ENCODE data around the gene OGFOD2. TPM values are rescaled to one million over a fixed set of nuclear protein-coding genes. Genes with fewer than 3 reads are reported as not detected.

The OGFOD2 gene
- total RNA-seq, 2 experiments from 2014 or later: 13.1 to 25.0 TPM

DNA sequence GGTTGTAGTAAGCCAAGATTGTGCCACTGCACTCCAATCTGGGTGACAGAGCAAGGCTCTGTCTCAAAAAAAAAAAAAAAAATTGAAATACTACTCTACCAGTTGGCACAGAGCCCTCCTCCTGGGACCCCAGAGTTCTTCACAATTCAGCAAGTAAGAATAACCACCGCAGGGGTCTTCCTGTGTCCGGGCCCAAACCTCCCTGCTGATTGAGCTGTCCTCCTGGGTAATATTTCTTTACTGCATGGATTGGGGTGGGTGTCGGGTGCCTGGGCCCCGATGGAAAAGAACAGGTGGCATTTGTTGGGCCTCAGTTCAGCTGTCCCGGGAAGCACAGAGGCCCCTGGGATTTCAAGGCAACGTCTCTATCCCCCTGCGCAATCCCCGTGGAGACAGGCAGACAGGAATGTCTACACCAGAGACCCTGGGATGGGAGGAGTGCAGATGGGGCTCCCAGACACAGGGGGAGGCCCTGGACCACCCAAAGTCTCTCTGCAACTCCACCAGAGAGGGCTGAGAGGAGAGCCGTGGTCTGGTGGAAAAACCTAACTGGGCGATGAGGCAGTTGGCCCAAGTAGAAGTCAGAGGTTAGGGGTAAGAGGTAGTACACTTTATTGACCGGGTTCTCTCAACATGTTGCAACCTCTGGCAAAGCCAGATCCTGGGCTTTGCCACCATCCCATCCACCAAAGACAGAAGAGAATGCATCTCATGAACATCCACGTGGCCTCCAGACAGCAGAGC is 46.5 kb upstream of the OGFOD2 start:
- Histone ChIP-seq H2AFZ (ENCODE audit: low read length) (no peak overlapping the region), H3K4me1 (ENCODE audit: insufficient read depth, low read length, poor library complexity, severe bottlenecking) (peaks cover 11% of the 10 kb centered on the region), H3K36me3 (ENCODE audit: insufficient read depth, low read length) (no peaks in the 10 kb centered on the region), H3K4me2 (ENCODE audit: low read length) (no peak overlapping the region), H4K20me1 (ENCODE audit: insufficient read depth, low read length) (no peaks in the 10 kb centered on the region), H3K4me3 (ENCODE audit: low read depth, low read length, poor library complexity, severe bottlenecking) (no peak overlapping the region), H3K27ac (ENCODE audit: low read depth, low read length, poor library complexity, severe bottlenecking) (no peak overlapping the region), H3K9me2 (ENCODE audit: insufficient read depth, low read length) (no peaks in the 10 kb centered on the region), H3K79me2 (ENCODE audit: insufficient read depth, low read depth, low read length) (no peaks in the 10 kb centered on the region), H3K9me3 (ENCODE audit: low read length) (no peaks in the 10 kb centered on the region)
- BruUV-seq (replicated peaks): no TSS peak
- CTCF ChIA-PET (ENCODE audit: unreplicated experiment): no interaction called here
- TF ChIP-seq EZH2phosphoT487 (IDR thresholded peaks at IDR 0.05; ENCODE audit: borderline replicate concordance, low read depth, low read length): no peak
- TF ChIP-seq, protein P1, sequence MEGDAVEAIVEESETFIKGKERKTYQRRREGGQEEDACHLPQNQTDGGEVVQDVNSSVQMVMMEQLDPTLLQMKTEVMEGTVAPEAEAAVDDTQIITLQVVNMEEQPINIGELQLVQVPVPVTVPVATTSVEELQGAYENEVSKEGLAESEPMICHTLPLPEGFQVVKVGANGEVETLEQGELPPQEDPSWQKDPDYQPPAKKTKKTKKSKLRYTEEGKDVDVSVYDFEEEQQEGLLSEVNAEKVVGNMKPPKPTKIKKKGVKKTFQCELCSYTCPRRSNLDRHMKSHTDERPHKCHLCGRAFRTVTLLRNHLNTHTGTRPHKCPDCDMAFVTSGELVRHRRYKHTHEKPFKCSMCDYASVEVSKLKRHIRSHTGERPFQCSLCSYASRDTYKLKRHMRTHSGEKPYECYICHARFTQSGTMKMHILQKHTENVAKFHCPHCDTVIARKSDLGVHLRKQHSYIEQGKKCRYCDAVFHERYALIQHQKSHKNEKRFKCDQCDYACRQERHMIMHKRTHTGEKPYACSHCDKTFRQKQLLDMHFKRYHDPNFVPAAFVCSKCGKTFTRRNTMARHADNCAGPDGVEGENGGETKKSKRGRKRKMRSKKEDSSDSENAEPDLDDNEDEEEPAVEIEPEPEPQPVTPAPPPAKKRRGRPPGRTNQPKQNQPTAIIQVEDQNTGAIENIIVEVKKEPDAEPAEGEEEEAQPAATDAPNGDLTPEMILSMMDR (conservative IDR thresholded peaks at IDR 0.05; ENCODE audit: low read length): no peak
- POLR2A ChIA-PET: interaction anchor here (0.7 kb wide), 1 partner anchor 9 kb away, joined by 5 read pairs; no protein-coding TSS in a partner anchor
- no peak for DNase-seq (ENCODE audit: low spot score)
- intact Hi-C loops (cut with micrococcal nuclease; ENCODE audit: unreplicated experiment): no loop called here

DNA sequence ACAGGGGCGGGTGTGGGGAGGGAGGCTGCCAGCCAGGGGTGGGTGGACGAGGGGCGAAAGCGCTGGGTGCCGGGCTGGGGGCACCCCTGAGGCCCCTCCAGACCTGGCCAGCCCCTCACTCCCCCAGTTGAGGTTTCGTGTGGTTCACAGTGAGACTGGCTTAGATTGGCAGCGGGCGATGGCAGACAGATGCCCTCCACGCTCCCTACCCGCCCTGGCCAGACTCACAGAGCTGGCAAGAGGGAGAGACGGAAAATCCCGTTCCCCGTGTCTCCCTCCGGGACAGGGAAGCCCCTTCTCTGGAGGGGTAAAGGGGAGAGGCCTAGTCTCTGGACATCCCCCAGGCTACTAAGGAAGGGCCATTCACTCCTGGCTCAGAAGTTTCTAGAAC is 45.9 kb upstream of the OGFOD2 start:
- no peaks in the 10 kb centered on the region for H4K20me1 ChIP-seq (ENCODE audit: insufficient read depth, low read length)
- DNase-seq (ENCODE audit: low spot score): no peak
- no peak overlapping the region for H2AFZ ChIP-seq (ENCODE audit: low read length)
- peaks cover 16% of the 10 kb centered on the region for H3K4me1 ChIP-seq (ENCODE audit: insufficient read depth, low read length, poor library complexity, severe bottlenecking)
- TF ChIP-seq EZH2phosphoT487 (IDR thresholded peaks at IDR 0.05; ENCODE audit: borderline replicate concordance, low read depth, low read length): no peak
- TF ChIP-seq, protein P1 (conservative IDR thresholded peaks at IDR 0.05; ENCODE audit: low read length): no peak
- H3K79me2 ChIP-seq (ENCODE audit: insufficient read depth, low read depth, low read length): no peaks in the 10 kb centered on the region
- H3K27ac ChIP-seq (ENCODE audit: low read depth, low read length, poor library complexity, severe bottlenecking): no peak overlapping the region
- H3K4me2 ChIP-seq (ENCODE audit: low read length): no peak overlapping the region
- no TSS peak for BruUV-seq (replicated peaks)
- intact Hi-C loops (cut with micrococcal nuclease; ENCODE audit: unreplicated experiment): no loop called here
- H3K9me2 ChIP-seq (ENCODE audit: insufficient read depth, low read length): no peaks in the 10 kb centered on the region
- H3K4me3 ChIP-seq (ENCODE audit: low read depth, low read length, poor library complexity, severe bottlenecking): no peak overlapping the region
- no peaks in the 10 kb centered on the region for H3K9me3 ChIP-seq (ENCODE audit: low read length)
- POLR2A ChIA-PET: interaction anchor here (0.6 kb wide), 1 partner anchor 35 kb away, joined by 4 read pairs; no protein-coding TSS in a partner anchor
- CTCF ChIA-PET (ENCODE audit: unreplicated experiment): no interaction called here
- H3K36me3 ChIP-seq (ENCODE audit: insufficient read depth, low read length): no peaks in the 10 kb centered on the region

DNA sequence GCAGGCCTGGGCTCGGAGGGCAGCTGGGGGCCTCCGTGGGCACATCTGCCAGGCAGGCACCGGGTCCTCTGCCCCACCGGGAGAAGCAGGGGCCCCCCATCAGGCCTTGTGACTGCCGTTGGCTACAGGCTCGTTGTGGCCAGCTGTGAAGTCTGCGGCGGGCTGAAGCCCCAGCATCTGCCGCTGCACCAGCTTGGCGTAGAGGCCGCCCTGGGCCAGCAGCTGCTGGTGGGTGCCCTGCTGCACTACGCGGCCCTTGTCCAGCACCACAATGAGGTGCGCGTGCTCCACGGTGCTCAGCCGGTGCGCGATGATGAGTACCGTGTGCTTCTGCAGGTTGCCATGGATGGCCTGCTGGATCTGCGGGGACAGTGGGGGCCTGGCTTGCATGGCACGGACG is 45.2 kb upstream of the OGFOD2 start:
- no peak for TF ChIP-seq EZH2phosphoT487 (IDR thresholded peaks at IDR 0.05; ENCODE audit: borderline replicate concordance, low read depth, low read length)
- TF ChIP-seq, protein P1 (conservative IDR thresholded peaks at IDR 0.05; ENCODE audit: low read length): no peak
- intact Hi-C loops (cut with micrococcal nuclease; ENCODE audit: unreplicated experiment): no loop called here
- no peak for DNase-seq (ENCODE audit: low spot score)
- ChIA-PET POLR2A (interaction anchor here (0.6 kb wide), 1 partner anchor 41 kb away, joined by 4 read pairs; no protein-coding TSS in a partner anchor), CTCF (ENCODE audit: unreplicated experiment) (no interaction called here)
- Histone ChIP-seq H3K4me3 (ENCODE audit: low read depth, low read length, poor library complexity, severe bottlenecking) (no peak overlapping the region), H4K20me1 (ENCODE audit: insufficient read depth, low read length) (no peaks in the 10 kb centered on the region), H3K9me3 (ENCODE audit: low read length) (no peaks in the 10 kb centered on the region), H3K9me2 (ENCODE audit: insufficient read depth, low read length) (no peaks in the 10 kb centered on the region), H3K4me1 (ENCODE audit: insufficient read depth, low read length, poor library complexity, severe bottlenecking) (peaks cover 22% of the 10 kb centered on the region), H3K27ac (ENCODE audit: low read depth, low read length, poor library complexity, severe bottlenecking) (no peak overlapping the region), H3K36me3 (ENCODE audit: insufficient read depth, low read length) (no peaks in the 10 kb centered on the region), H3K4me2 (ENCODE audit: low read length) (no peak overlapping the region), H2AFZ (ENCODE audit: low read length) (no peak overlapping the region), H3K79me2 (ENCODE audit: insufficient read depth, low read depth, low read length) (no peaks in the 10 kb centered on the region)
- no TSS peak for BruUV-seq (replicated peaks)
